ENCODE data around the gene AHCYL1.

AHCYL1 gene

GRCh38 chr1:109971559-109971958 is 13.0 kb upstream of the AHCYL1 start:
- TF ChIP-seq CTCF (IDR thresholded peaks at IDR 0.05; ENCODE audit: low read depth, low read length, missing control alignments): no peak
- no peak overlapping the region for H3K4me3 ChIP-seq (replicated peaks; ENCODE audit: low read depth, low read length)
- no peak for DNase-seq (ENCODE audit: extremely low read depth, low read depth)

- no peak for TF ChIP-seq CTCF (IDR thresholded peaks at IDR 0.05; ENCODE audit: low read depth, low read length, missing control alignments)
- H3K4me3 ChIP-seq (replicated peaks; ENCODE audit: low read depth, low read length): no peak overlapping the region
- no peak for DNase-seq (ENCODE audit: extremely low read depth, low read depth)
Observed at GRCh38 chr1:109974191-109974590, 10.4 kb upstream of the AHCYL1 start.

GRCh38 chr1:109975718-109976117 is 8.8 kb upstream of the AHCYL1 start:
- TF ChIP-seq CTCF (IDR thresholded peaks at IDR 0.05; ENCODE audit: low read depth, low read length, missing control alignments): no peak
- H3K4me3 ChIP-seq (replicated peaks; ENCODE audit: low read depth, low read length): no peak overlapping the region
- no peak for DNase-seq (ENCODE audit: extremely low read depth, low read depth)

- TF ChIP-seq CTCF (IDR thresholded peaks at IDR 0.05; ENCODE audit: low read depth, low read length, missing control alignments): no peak
- DNase-seq (ENCODE audit: extremely low read depth, low read depth): no peak
- no peak overlapping the region for H3K4me3 ChIP-seq (replicated peaks; ENCODE audit: low read depth, low read length)
Observed at GRCh38 chr1:109976762-109977161, 7.8 kb upstream of the AHCYL1 start.

- DNase-seq (ENCODE audit: extremely low read depth, low read depth): no peak
- TF ChIP-seq CTCF (IDR thresholded peaks at IDR 0.05; ENCODE audit: low read depth, low read length, missing control alignments): no peak
- H3K4me3 ChIP-seq (replicated peaks; ENCODE audit: low read depth, low read length): no peak overlapping the region
Observed at GRCh38 chr1:109977225-109977624, 7.3 kb upstream of the AHCYL1 start.

- TF ChIP-seq CTCF (IDR thresholded peaks at IDR 0.05; ENCODE audit: low read depth, low read length, missing control alignments): no peak
- no peak for DNase-seq (ENCODE audit: extremely low read depth, low read depth)
- no peak overlapping the region for H3K4me3 ChIP-seq (replicated peaks; ENCODE audit: low read depth, low read length)
Observed at GRCh38 chr1:109977657-109978378, 6.7 kb upstream of the AHCYL1 start.
